K562 (cell line): ENCODE results near the gene NASP. TPM values are rescaled to one million over a fixed set of nuclear protein-coding genes. Genes with fewer than 3 reads are reported as not detected.

ENCODE experiments used
- ADNP ChIP-seq: fragments of 200-800 bp; sonication (Bioruptor generic); IDR thresholded peaks from 2 replicates; pipeline ENCODE4 v1.6.1; 2016; ENCODE audit warnings: missing genetic modification characterization, missing compliant biosample characterization
- CGGBP1 ChIP-seq: fragments of 250-450 bp; sonication (Bioruptor Pico); IDR thresholded peaks from 2 replicates; pipeline ENCODE4 v1.9.0; 2021; ENCODE audit warnings: mild to moderate bottlenecking
- GATA2 ChIP-seq: sonication (generic); formaldehyde crosslinking; IDR thresholded peaks from 2 replicates; pipeline ENCODE4 v1.4.0; 2020; ENCODE audit warnings: mild to moderate bottlenecking, missing genetic modification reagents
- HES1 ChIP-seq: fragments of 450-650 bp; IDR thresholded peaks from 2 replicates; pipeline ENCODE4 v1.6.1; 2016; ENCODE audit warnings: low read depth, mild to moderate bottlenecking, moderate library complexity
- HSF4 ChIP-seq: fragments of 250-450 bp; sonication (Bioruptor Pico); IDR thresholded peaks from 2 replicates; pipeline ENCODE4 v2.1.2; 2022; ENCODE audit warnings: mild to moderate bottlenecking, moderate library complexity, borderline replicate concordance
- MYC ChIP-seq, 2 experiments: fragments of 250-450 bp in 1 of 2; sonication (Bioruptor Pico) in 1 of 2; IDR thresholded peaks; 2 replicates each; pipeline versions ENCODE4 v1.5.1 to v1.6.1; 2012 to 2021; ENCODE audit warnings: low read depth in 2 of 2, borderline replicate concordance in 1 of 2, improper control_type of control experiment in 1 of 2, low read length in 1 of 2, mild to moderate bottlenecking in 1 of 2, moderate library complexity in 1 of 2
- NELFE ChIP-seq: IDR thresholded peaks from 2 replicates; pipeline ENCODE4 v1.6.1; 2011; ENCODE audit warnings: mild to moderate bottlenecking; ENCODE audit not compliant: insufficient read depth, insufficient read length
- POLR3G ChIP-seq: IDR thresholded peaks from 2 replicates; pipeline ENCODE4 v1.6.1; 2011; ENCODE audit not compliant: insufficient read length, insufficient replicate concordance; ENCODE audit errors: extremely low read depth
- SAP30 ChIP-seq: fragments of 200-600 bp; sonication (generic); IDR thresholded peaks from 2 replicates; pipeline ENCODE4 v1.6.1; 2012; ENCODE audit warnings: borderline replicate concordance, low read depth, mild to moderate bottlenecking, moderate library complexity, low read length, control low read depth, inconsistent platforms; ENCODE audit not compliant: insufficient read depth, poor library complexity, severe bottlenecking
- STAG1 ChIP-seq: sonication (generic); formaldehyde crosslinking; IDR thresholded peaks from 2 replicates; pipeline ENCODE4 v1.5.0; 2020; ENCODE audit warnings: missing genetic modification reagents, borderline replicate concordance
- TCF7L2 ChIP-seq: fragments of 150-350 bp; IDR thresholded peaks from 2 replicates; pipeline ENCODE4 v1.6.1; 2016; ENCODE audit warnings: low read depth, mild to moderate bottlenecking, low read length, moderate library complexity
- UBTF ChIP-seq, 2 experiments: IDR thresholded peaks; 2 replicates each; pipeline ENCODE4 v1.6.1; 2012; ENCODE audit warnings: improper control_type of control experiment in 2 of 2, low read depth in 2 of 2, low read length in 2 of 2, borderline replicate concordance in 1 of 2
- ZFP1 ChIP-seq: fragments of 450-650 bp; formaldehyde crosslinking; IDR thresholded peaks from 2 replicates; pipeline ENCODE4 v1.4.0; 2020; ENCODE audit warnings: mild to moderate bottlenecking, mixed read lengths
- ZMIZ1 ChIP-seq, 2 experiments: fragments of 150-350 bp in 1 of 2; IDR thresholded peaks; 2 replicates each; pipeline ENCODE4 v1.6.1; 2012 to 2016; ENCODE audit warnings: low read depth in 2 of 2, low read length in 2 of 2, mild to moderate bottlenecking in 1 of 2, moderate library complexity in 1 of 2
- ZNF133 ChIP-seq: fragments of 250-450 bp; sonication (Bioruptor Pico); IDR thresholded peaks from 2 replicates; pipeline ENCODE4 v1.4.0; 2020; ENCODE audit warnings: mild to moderate bottlenecking
- ZNF197 ChIP-seq: fragments of 200-800 bp; sonication (Bioruptor generic); IDR thresholded peaks from 2 replicates; pipeline ENCODE4 v1.6.1; 2016; ENCODE audit warnings: low read depth, missing genetic modification characterization, missing compliant biosample characterization
- ZNF75A ChIP-seq: fragments of 450-650 bp; formaldehyde crosslinking; IDR thresholded peaks from 2 replicates; pipeline ENCODE4 v1.4.0; 2020; ENCODE audit warnings: mild to moderate bottlenecking
- ZNF79 ChIP-seq: fragments of 250-450 bp; sonication (Bioruptor Pico); IDR thresholded peaks from 2 replicates; pipeline ENCODE4 v1.4.0; 2020; ENCODE audit warnings: low read depth, mild to moderate bottlenecking, moderate library complexity
- polyA plus RNA-seq, 8 experiments: library from polyadenylated mRNA; depleted of rRNA in 4 of 8; stranded (reverse) in 5 of 8; unstranded in 3 of 8; fragments of >200 nt; fragmentation: Nextera tagmentation in 2 of 8; fragmentation: Illumina TruSeq in 1 of 8; extraction: Ambion mirVana in 2 of 8; extraction: Trizol in 1 of 8; gene quantifications; 2 replicates each; pipeline versions ENCODE4 v1.2.1 to v1.2.3, GENCODE V29; 2011 to 2014; ENCODE audit warnings: inconsistent platforms in 1 of 8, missing spikeins in 1 of 8
- total RNA-seq, 7 experiments: library from RNA; depleted of rRNA in 6 of 7; stranded (reverse); fragments of >200 nt in 6 of 7; fragmentation: Illumina TruSeq in 2 of 7; extraction: Trizol in 2 of 7; gene quantifications; 2 replicates each; pipeline versions ENCODE4 v1.2.1 to v1.2.3, GENCODE V29; 2011 to 2021; ENCODE audit warnings: low replicate concordance in 1 of 7

Gene NASP
- total and polyA plus RNA-seq, 9 of the 15 experiments (the other 6 are each of a cell fraction or from before 2014, with no cell fraction given): 199 to 578 (median 419) TPM

- TF ChIP-seq POLR3G (no peak), ZNF75A (no peak), GATA2 (CRISPR knock-in tag) (no peak), ZNF133 (CRISPR knock-in tag) (no peak), STAG1 (CRISPR knock-in tag) (no peak), HSF4 (CRISPR knock-in tag) (0 out of 2 replicates have a peak, but pooled peaks have one; percentile 22), ADNP (tag) (no peak; the same call in 1 of the 2 replicates), TCF7L2 (peak; percentile 64; the same call in 1 of the 2 replicates), NELFE (no peak), UBTF (IDR thresholded peaks at IDR 0.05; ENCODE audit: borderline replicate concordance in 1 of 2, low read depth in 2 of 2, low read length in 2 of 2) (peak in 1 of 2 experiments; percentile 82; a peak in 1 of 4 replicates), HES1 (no peak), ZNF197 (CRISPR knock-in tag) (peak; percentile 36; the same call in 1 of the 2 replicates), ZNF79 (CRISPR knock-in tag) (0 out of 2 replicates have a peak, but pooled peaks have one; percentile 22), SAP30 (peak; percentile 95), CGGBP1 (CRISPR knock-in tag) (peak; percentile 60), ZFP1 (no peak), MYC (IDR thresholded peaks at IDR 0.05; ENCODE audit: low read depth, low read length) (peak; percentile 100), MYC (CRISPR knock-in tag; IDR thresholded peaks at IDR 0.05; ENCODE audit: borderline replicate concordance, low read depth) (peak; percentile 99), ZMIZ1 (IDR thresholded peaks at IDR 0.05; ENCODE audit: low read depth in 2 of 2, low read length in 2 of 2) (peak in 1 of 2 experiments; percentile 61; a peak in 1 of 4 replicates)
These were observed 33.2 kb upstream of the NASP start, which contains the start of gene AKR1A1 (continued) for GRCh38 chr1:45550401-45551351.
